ENCODE data around the gene ABLIM1. TPM values are rescaled to one million over a fixed set of nuclear protein-coding genes. Genes with fewer than 3 reads are reported as not detected.

The ABLIM1 gene
- total and polyA plus RNA-seq, 2 of the 13 experiments (the other 11 are each of a cell fraction or from before 2014, with no cell fraction given): 59.4 to 92.7 TPM

- TF ChIP-seq ZFYVE20 (CRISPR knock-in tag; IDR thresholded peaks at IDR 0.05; ENCODE audit: borderline replicate concordance, low read depth) (no peak), BCL6 (CRISPR knock-in tag; IDR thresholded peaks at IDR 0.05) (no peak)
These were observed 24.0 kb upstream of the ABLIM1 start (continued) for GRCh38 chr10:114682121-114682520.

DNA sequence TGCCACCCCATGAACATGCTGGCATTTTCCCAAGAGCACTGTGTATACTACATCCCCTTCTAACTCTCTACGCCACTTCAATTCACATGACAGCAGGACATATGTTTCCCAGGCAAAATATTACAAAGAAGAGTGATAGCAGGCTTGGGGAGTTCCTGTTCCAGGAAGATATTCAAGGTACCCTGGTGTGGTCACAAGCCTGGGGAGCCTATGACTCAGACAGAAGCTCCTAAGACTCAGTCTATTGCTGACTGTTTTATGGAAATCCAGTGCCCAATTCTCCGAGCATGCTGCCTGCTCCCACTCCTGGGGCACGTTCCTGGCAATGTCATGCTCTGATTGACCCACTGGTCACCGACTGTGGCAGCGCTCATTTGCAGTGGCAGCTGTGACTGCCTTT lies 23.5 kb upstream of the ABLIM1 start:
- in situ Hi-C loops (cut with HindIII; ENCODE audit: extremely low pct_ligation_motif_present, low pct_unique_long_range_greater_than_20kb) (loop anchor here (5.0 kb wide), 1 partner anchor 49 kb away; no protein-coding TSS in a partner anchor), intact Hi-C loops (cut with micrococcal nuclease; ENCODE audit: unreplicated experiment) (no loop called here)
- ATAC-seq (no peak), FAIRE-seq (no peak), DNase-seq (ENCODE audit: low spot score) (no peak)
- no TSS peak for BruUV-seq (replicated peaks)
- TF ChIP-seq HNRNPH1 (optimal IDR thresholded peaks at IDR 0.05; ENCODE audit: low read depth, low read length) (no peak), CEBPB (IDR thresholded peaks at IDR 0.05; ENCODE audit: borderline replicate concordance, low read depth, low read length) (no peak), CREBL2 (CRISPR knock-in tag; IDR thresholded peaks at IDR 0.05; ENCODE audit: borderline replicate concordance) (no peak), ETV5 (CRISPR knock-in tag; IDR thresholded peaks at IDR 0.05; ENCODE audit: borderline replicate concordance) (no peak), KAT7 (CRISPR knock-in tag; IDR thresholded peaks at IDR 0.05; ENCODE audit: borderline replicate concordance) (no peak), RFXAP (CRISPR knock-in tag; IDR thresholded peaks at IDR 0.05; ENCODE audit: borderline replicate concordance) (no peak), ATF4 (CRISPR knock-in tag; IDR thresholded peaks at IDR 0.05) (no peak), TAF1 (CRISPR knock-in tag; IDR thresholded peaks at IDR 0.05) (no peak), ZKSCAN8 (CRISPR knock-in tag; IDR thresholded peaks at IDR 0.05; ENCODE audit: borderline replicate concordance) (no peak), ZNF775 (CRISPR knock-in tag; IDR thresholded peaks at IDR 0.05; ENCODE audit: borderline replicate concordance) (no peak), SALL1 (CRISPR knock-in tag; IDR thresholded peaks at IDR 0.05) (no peak), XBP1 (CRISPR knock-in tag; IDR thresholded peaks at IDR 0.05) (no peak)
- TF ChIP-seq, protein P1, sequence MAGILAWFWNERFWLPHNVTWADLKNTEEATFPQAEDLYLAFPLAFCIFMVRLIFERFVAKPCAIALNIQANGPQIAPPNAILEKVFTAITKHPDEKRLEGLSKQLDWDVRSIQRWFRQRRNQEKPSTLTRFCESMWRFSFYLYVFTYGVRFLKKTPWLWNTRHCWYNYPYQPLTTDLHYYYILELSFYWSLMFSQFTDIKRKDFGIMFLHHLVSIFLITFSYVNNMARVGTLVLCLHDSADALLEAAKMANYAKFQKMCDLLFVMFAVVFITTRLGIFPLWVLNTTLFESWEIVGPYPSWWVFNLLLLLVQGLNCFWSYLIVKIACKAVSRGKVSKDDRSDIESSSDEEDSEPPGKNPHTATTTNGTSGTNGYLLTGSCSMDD (CRISPR knock-in tag; IDR thresholded peaks at IDR 0.05): no peak
- TF ChIP-seq, protein P2, sequence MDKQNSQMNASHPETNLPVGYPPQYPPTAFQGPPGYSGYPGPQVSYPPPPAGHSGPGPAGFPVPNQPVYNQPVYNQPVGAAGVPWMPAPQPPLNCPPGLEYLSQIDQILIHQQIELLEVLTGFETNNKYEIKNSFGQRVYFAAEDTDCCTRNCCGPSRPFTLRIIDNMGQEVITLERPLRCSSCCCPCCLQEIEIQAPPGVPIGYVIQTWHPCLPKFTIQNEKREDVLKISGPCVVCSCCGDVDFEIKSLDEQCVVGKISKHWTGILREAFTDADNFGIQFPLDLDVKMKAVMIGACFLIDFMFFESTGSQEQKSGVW (CRISPR knock-in tag; IDR thresholded peaks at IDR 0.05; ENCODE audit: borderline replicate concordance): no peak
- TF ChIP-seq, protein P3, sequence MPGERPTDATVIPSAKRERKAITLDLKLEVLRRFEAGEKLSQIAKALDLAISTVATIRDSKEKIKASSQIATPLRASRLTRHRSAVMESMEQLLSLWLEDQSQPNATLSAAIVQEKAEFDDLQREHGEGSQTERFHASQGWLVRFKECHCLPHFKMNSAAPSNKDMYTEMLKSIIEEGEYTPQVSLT (CRISPR knock-in tag; IDR thresholded peaks at IDR 0.05; ENCODE audit: borderline replicate concordance, low read depth): no peak
- Histone ChIP-seq H3K4me2 (ENCODE audit: low read depth, low read length) (no peak overlapping the region), H2AFZ (ENCODE audit: low read length) (no peak overlapping the region), H3K9me3 (ENCODE audit: low read length) (no peaks in the 10 kb centered on the region), H3K36me3 (replicated peaks in 1 of 2; ENCODE audit: control insufficient read depth in 1 of 2, insufficient read depth in 2 of 2, low read length in 2 of 2) (no peaks in the 10 kb centered on the region), H3K79me2 (ENCODE audit: insufficient read depth, low read length) (no peaks in the 10 kb centered on the region), H3K4me3 (replicated peaks in 1 of 3; ENCODE audit: insufficient read depth in 1 of 3, low read depth in 2 of 3, low read length in 3 of 3) (no peak overlapping the region), H3K27ac (ENCODE audit: extremely low read length, insufficient read depth, low read length) (no peak overlapping the region), H3K27me3 (ENCODE audit: control insufficient read depth in 1 of 2, insufficient read depth in 2 of 2, low read length in 2 of 2) (no peaks in the 10 kb centered on the region), H3K4me1 (ENCODE audit: insufficient read depth, low read length) (peaks cover 40% of the 10 kb centered on the region), H3K9ac (ENCODE audit: insufficient read depth, low read depth, low read length) (no peak overlapping the region), H4K20me1 (ENCODE audit: insufficient read depth, low read length) (no peaks in the 10 kb centered on the region)
- 71% methylated on average over 3 of the region's 5 CpGs for WGBS (ENCODE audit: low lambda C conversion rate)
- ChIA-PET POLR2A (no interaction called here), CTCF (ENCODE audit: low intra/inter-chr PET ratio, low total read pairs) (no interaction called here)

All from HepG2 (cell line).